Measurements from ENCODE around the gene TDRD6.

TDRD6 gene

GRCh38 chr6:46684771-46685170, 2.9 kb upstream of the TDRD6 start:
- Histone ChIP-seq H3K4me3 (replicated peaks; ENCODE audit: insufficient read depth, low read length) (no peak overlapping the region), H3K27ac (replicated peaks) (no peak overlapping the region), H3K27me3 (ENCODE audit: insufficient read depth, poor library complexity, severe bottlenecking) (peaks cover 4% of the 10 kb centered on the region)
- TF ChIP-seq GABPA (IDR thresholded peaks at IDR 0.05; ENCODE audit: low read depth) (no peak), POLR2AphosphoS5 (IDR thresholded peaks at IDR 0.05; ENCODE audit: low read depth) (no peak), CTCF (IDR thresholded peaks at IDR 0.05; ENCODE audit: insufficient read depth, low read length) (no peak), SPI1 (IDR thresholded peaks at IDR 0.05; ENCODE audit: borderline replicate concordance, low read depth) (no peak)
- TF ChIP-seq, protein P1, sequence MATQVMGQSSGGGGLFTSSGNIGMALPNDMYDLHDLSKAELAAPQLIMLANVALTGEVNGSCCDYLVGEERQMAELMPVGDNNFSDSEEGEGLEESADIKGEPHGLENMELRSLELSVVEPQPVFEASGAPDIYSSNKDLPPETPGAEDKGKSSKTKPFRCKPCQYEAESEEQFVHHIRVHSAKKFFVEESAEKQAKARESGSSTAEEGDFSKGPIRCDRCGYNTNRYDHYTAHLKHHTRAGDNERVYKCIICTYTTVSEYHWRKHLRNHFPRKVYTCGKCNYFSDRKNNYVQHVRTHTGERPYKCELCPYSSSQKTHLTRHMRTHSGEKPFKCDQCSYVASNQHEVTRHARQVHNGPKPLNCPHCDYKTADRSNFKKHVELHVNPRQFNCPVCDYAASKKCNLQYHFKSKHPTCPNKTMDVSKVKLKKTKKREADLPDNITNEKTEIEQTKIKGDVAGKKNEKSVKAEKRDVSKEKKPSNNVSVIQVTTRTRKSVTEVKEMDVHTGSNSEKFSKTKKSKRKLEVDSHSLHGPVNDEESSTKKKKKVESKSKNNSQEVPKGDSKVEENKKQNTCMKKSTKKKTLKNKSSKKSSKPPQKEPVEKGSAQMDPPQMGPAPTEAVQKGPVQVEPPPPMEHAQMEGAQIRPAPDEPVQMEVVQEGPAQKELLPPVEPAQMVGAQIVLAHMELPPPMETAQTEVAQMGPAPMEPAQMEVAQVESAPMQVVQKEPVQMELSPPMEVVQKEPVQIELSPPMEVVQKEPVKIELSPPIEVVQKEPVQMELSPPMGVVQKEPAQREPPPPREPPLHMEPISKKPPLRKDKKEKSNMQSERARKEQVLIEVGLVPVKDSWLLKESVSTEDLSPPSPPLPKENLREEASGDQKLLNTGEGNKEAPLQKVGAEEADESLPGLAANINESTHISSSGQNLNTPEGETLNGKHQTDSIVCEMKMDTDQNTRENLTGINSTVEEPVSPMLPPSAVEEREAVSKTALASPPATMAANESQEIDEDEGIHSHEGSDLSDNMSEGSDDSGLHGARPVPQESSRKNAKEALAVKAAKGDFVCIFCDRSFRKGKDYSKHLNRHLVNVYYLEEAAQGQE (IDR thresholded peaks at IDR 0.05; ENCODE audit: insufficient replicate concordance, low read depth): no peak
- DNase-seq (ENCODE audit: low read depth in 1 of 2, low spot score in 1 of 2): no peak

DNA sequence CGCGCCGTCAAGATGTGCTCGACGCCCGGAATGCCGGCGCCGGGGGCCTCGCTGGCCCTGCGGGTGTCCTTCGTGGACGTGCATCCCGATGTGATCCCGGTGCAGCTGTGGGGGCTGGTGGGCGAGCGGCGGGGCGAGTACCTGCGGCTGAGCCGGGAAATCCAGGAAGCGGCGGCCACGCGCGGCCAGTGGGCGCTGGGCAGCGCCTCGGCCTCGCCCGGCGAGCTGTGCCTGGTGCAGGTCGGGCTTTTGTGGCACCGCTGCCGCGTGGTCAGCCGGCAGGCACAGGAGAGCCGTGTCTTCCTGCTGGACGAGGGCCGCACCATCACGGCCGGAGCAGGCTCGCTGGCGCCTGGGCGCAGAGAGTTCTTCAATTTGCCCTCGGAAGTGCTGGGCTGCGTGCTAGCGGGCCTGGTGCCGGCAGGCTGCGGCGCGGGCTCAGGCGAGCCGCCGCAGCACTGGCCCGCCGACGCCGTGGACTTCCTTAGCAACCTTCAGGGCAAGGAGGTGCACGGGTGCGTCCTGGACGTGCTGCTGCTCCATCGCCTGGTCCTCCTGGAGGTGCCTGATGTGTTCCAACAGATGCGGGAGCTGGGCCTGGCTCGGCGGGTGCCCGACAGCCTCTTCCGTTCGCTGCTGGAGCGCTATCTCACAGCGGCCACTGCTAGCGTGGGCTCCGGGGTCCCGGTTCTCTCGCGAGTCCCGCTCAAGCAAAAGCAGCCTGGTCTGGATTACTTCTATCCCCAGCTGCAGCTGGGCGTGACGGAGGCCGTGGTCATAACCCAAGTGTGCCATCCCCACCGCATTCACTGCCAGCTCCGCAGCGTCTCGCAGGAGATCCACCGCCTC, 656 bp downstream of the TDRD6 start:
- no peak for TF ChIP-seq GABPA (IDR thresholded peaks at IDR 0.05; ENCODE audit: low read depth)
- TF ChIP-seq POLR2AphosphoS5 (IDR thresholded peaks at IDR 0.05; ENCODE audit: low read depth): no peak
- no peak for TF ChIP-seq CTCF (IDR thresholded peaks at IDR 0.05; ENCODE audit: insufficient read depth, low read length)
- TF ChIP-seq, protein P1 (IDR thresholded peaks at IDR 0.05; ENCODE audit: insufficient replicate concordance, low read depth): no peak
- TF ChIP-seq SPI1 (IDR thresholded peaks at IDR 0.05; ENCODE audit: borderline replicate concordance, low read depth): no peak
- no peak for DNase-seq (ENCODE audit: low read depth in 1 of 2, low spot score in 1 of 2)
- no peak overlapping the region for H3K27ac ChIP-seq (replicated peaks)
- H3K4me3 ChIP-seq (replicated peaks; ENCODE audit: insufficient read depth, low read length): no peak overlapping the region
- peaks cover 4% of the 10 kb centered on the region for H3K27me3 ChIP-seq (ENCODE audit: insufficient read depth, poor library complexity, severe bottlenecking)

- TF ChIP-seq GABPA (IDR thresholded peaks at IDR 0.05; ENCODE audit: low read depth) (no peak), POLR2AphosphoS5 (IDR thresholded peaks at IDR 0.05; ENCODE audit: low read depth) (no peak), SPI1 (IDR thresholded peaks at IDR 0.05; ENCODE audit: borderline replicate concordance, low read depth) (no peak), CTCF (IDR thresholded peaks at IDR 0.05; ENCODE audit: insufficient read depth, low read length) (no peak)
- TF ChIP-seq, protein P1 (IDR thresholded peaks at IDR 0.05; ENCODE audit: insufficient replicate concordance, low read depth): no peak
- H3K4me3 ChIP-seq (replicated peaks; ENCODE audit: insufficient read depth, low read length): no peak overlapping the region
- no peak for DNase-seq (ENCODE audit: low read depth in 1 of 2, low spot score in 1 of 2)
- no peaks in the 10 kb centered on the region for H3K27me3 ChIP-seq (ENCODE audit: insufficient read depth, poor library complexity, severe bottlenecking)
- H3K27ac ChIP-seq (replicated peaks): no peak overlapping the region
These were observed 1.3 kb downstream of the TDRD6 start for GRCh38 chr6:46688966-46689335.

Data from HL-60 (cell line).